H9 (cell line): ENCODE results near the gene ZBTB48. TPM values are rescaled to one million over a fixed set of nuclear protein-coding genes. Genes with fewer than 3 reads are reported as not detected.

Experiments
- DNase-seq: peaks from one replicate; pipeline ENCODE4 v3.0.0-alpha.2; 2017
- H2AFZ ChIP-seq: one replicate; pipeline ENCODE4 v1.6.1; 2013; ENCODE audit warnings: mild to moderate bottlenecking, low read length, control low read depth, moderate library complexity
- H2AK5ac ChIP-seq: 2 replicates; pipeline ENCODE4 v1.6.1; 2013; ENCODE audit warnings: low read length, control low read depth, mixed read lengths; ENCODE audit not compliant: insufficient read length
- H2BK120ac ChIP-seq: one replicate; pipeline ENCODE4 v1.6.1; 2013; ENCODE audit warnings: low read depth, mild to moderate bottlenecking, low read length, control low read depth, inconsistent platforms; ENCODE audit not compliant: poor library complexity, severe bottlenecking
- H2BK12ac ChIP-seq: 2 replicates; pipeline ENCODE4 v1.6.1; 2013; ENCODE audit warnings: low read length, control low read depth, mixed read lengths, low read depth; ENCODE audit not compliant: insufficient read length
- H2BK15ac ChIP-seq: 2 replicates; pipeline ENCODE4 v1.6.1; 2013; ENCODE audit warnings: low read depth, low read length, control low read depth
- H2BK20ac ChIP-seq: one replicate; pipeline ENCODE4 v1.6.1; 2013; ENCODE audit warnings: low read depth, mild to moderate bottlenecking, low read length, control low read depth, inconsistent platforms; ENCODE audit not compliant: poor library complexity, severe bottlenecking
- H2BK5ac ChIP-seq: 2 replicates; pipeline ENCODE4 v1.6.1; 2013; ENCODE audit warnings: low read length, control low read depth, mixed read lengths; ENCODE audit not compliant: insufficient read length
- H3K14ac ChIP-seq: 2 replicates; pipeline ENCODE4 v1.6.1; 2013; ENCODE audit warnings: low read length, control low read depth; ENCODE audit not compliant: insufficient read depth
- H3K18ac ChIP-seq: 2 replicates; pipeline ENCODE4 v1.6.1; 2013; ENCODE audit warnings: low read depth, mild to moderate bottlenecking, mixed read lengths, low read length, control low read depth; ENCODE audit not compliant: insufficient read length
- H3K23ac ChIP-seq: 2 replicates; pipeline ENCODE4 v1.6.1; 2013; ENCODE audit warnings: low read length, control low read depth, mixed read lengths, low read depth; ENCODE audit not compliant: insufficient read length
- H3K23me2 ChIP-seq: 2 replicates; pipeline ENCODE4 v1.6.1; 2013; ENCODE audit warnings: low read depth, mild to moderate bottlenecking, mixed read lengths, low read length, control low read depth; ENCODE audit not compliant: insufficient read length, poor library complexity, severe bottlenecking
- H3K27ac ChIP-seq: 2 replicates; pipeline ENCODE4 v1.5.1; 2013; ENCODE audit warnings: low read length, control low read depth, mixed read lengths, low read depth; ENCODE audit not compliant: insufficient read length
- H3K27me3 ChIP-seq: 2 replicates; pipeline ENCODE4 v1.6.1; 2013; ENCODE audit warnings: low read length, control low read depth, inconsistent platforms; ENCODE audit not compliant: insufficient read depth
- H3K4ac ChIP-seq: 2 replicates; pipeline ENCODE4 v1.6.1; 2013; ENCODE audit warnings: low read depth, mild to moderate bottlenecking, control low read depth, inconsistent platforms, low read length, moderate library complexity
- H3K4me1 ChIP-seq: 2 replicates; pipeline ENCODE4 v1.6.1; 2013; ENCODE audit warnings: low read length, control low read depth, inconsistent platforms; ENCODE audit not compliant: insufficient read depth
- H3K4me2 ChIP-seq: 2 replicates; pipeline ENCODE4 v1.6.1; 2013; ENCODE audit warnings: low read length, control low read depth, mixed read lengths; ENCODE audit not compliant: insufficient read length, insufficient read depth
- H3K56ac ChIP-seq: 2 replicates; pipeline ENCODE4 v1.6.1; 2013; ENCODE audit warnings: low read depth, mild to moderate bottlenecking, mixed read lengths, low read length, control low read depth; ENCODE audit not compliant: insufficient read length
- H3K79me1 ChIP-seq: 2 replicates; pipeline ENCODE4 v1.6.1; 2013; ENCODE audit warnings: low read depth, mild to moderate bottlenecking, moderate library complexity, low read length, control low read depth, inconsistent platforms; ENCODE audit not compliant: insufficient read depth, poor library complexity, severe bottlenecking
- H3K79me2 ChIP-seq: 2 replicates; pipeline ENCODE4 v1.6.1; 2013; ENCODE audit warnings: low read length, control low read depth, inconsistent platforms; ENCODE audit not compliant: insufficient read depth
- H3K9ac ChIP-seq: 2 replicates; pipeline ENCODE4 v1.6.1; 2013; ENCODE audit warnings: low read length, control low read depth, mixed read lengths; ENCODE audit not compliant: insufficient read length; ENCODE audit errors: extremely low read depth
- H3K9me3 ChIP-seq: one replicate; pipeline ENCODE4 v1.6.1; 2013; ENCODE audit warnings: low read depth, low read length, inconsistent platforms; ENCODE audit not compliant: control insufficient read depth
- H3T11ph ChIP-seq: one replicate; pipeline ENCODE4 v1.6.1; 2013; ENCODE audit warnings: mild to moderate bottlenecking, low read length, control low read depth, inconsistent platforms
- H4K20me1 ChIP-seq: one replicate; pipeline ENCODE4 v1.6.1; 2013; ENCODE audit not compliant: control insufficient read depth, insufficient read length, insufficient read depth
- H4K5ac ChIP-seq: 2 replicates; pipeline ENCODE4 v1.6.1; 2013; ENCODE audit warnings: low read depth, mild to moderate bottlenecking, mixed read lengths, low read length, control low read depth; ENCODE audit not compliant: insufficient read length
- H4K8ac ChIP-seq: replicated peaks from 2 replicates; pipeline ENCODE4 v1.6.1; 2013; ENCODE audit warnings: low read length, control low read depth, mixed read lengths, low read depth; ENCODE audit not compliant: insufficient read length
- H4K91ac ChIP-seq: 2 replicates; pipeline ENCODE4 v1.6.1; 2013; ENCODE audit warnings: low read depth, mild to moderate bottlenecking, moderate library complexity, mixed read lengths, low read length, control low read depth; ENCODE audit not compliant: insufficient read length
- H3K27ac Mint-ChIP-seq, 3 experiments: 2 replicates in 2 of 3; 3 replicates in 1 of 3; pipeline ENCODE4 v1.8.0; 2020 to 2021; ENCODE audit warnings: mixed read lengths in 3 of 3, mild to moderate bottlenecking in 1 of 3, moderate library complexity in 1 of 3
- H3K27me3 Mint-ChIP-seq: 2 replicates; pipeline ENCODE4 v1.8.0; 2021; ENCODE audit warnings: low read depth, mild to moderate bottlenecking, moderate library complexity, mixed read lengths
- H3K36me3 Mint-ChIP-seq, 3 experiments: 2 replicates in 2 of 3; 3 replicates in 1 of 3; pipeline ENCODE4 v1.8.0; 2020 to 2021; ENCODE audit warnings: low read depth in 3 of 3, mixed read lengths in 3 of 3; ENCODE audit not compliant: insufficient read depth in 1 of 3
- H3K4me1 Mint-ChIP-seq, 2 experiments: 2 replicates each; pipeline ENCODE4 v1.8.0; 2020; ENCODE audit warnings: mixed read lengths in 2 of 2
- H3K4me3 Mint-ChIP-seq, 2 experiments: 2 replicates in 1 of 2; 3 replicates in 1 of 2; pipeline ENCODE4 v1.8.0; 2020 to 2021; ENCODE audit warnings: mild to moderate bottlenecking in 2 of 2, mixed read lengths in 2 of 2, moderate library complexity in 1 of 2
- H3K9me3 Mint-ChIP-seq, 2 experiments: 2 replicates in 1 of 2; 3 replicates in 1 of 2; pipeline ENCODE4 v1.8.0; 2020; ENCODE audit warnings: mild to moderate bottlenecking in 2 of 2, mixed read lengths in 2 of 2, moderate library complexity in 1 of 2
- WGBS: extraction: QIAGEN DNeasy Blood & Tissue Kit; methylation state at CpG from one replicate; pipeline ENCODE4 v1.1.7; 2013; ENCODE audit warnings: missing lambda C conversion rate, low lambda C conversion rate, mixed read lengths; ENCODE audit not compliant: insufficient read length; ENCODE audit errors: extremely low coverage; 5-methylcytosine and 5-hydroxymethylcytosine counted together
- total RNA-seq: library from RNA; stranded (reverse); gene quantifications from 2 replicates; pipeline ENCODE4 v1.2.1, GENCODE V29; 2021
- TF ChIP-seq, protein P1 (sequence below): fragments of 200-600 bp; sonication (generic); conservative IDR thresholded peaks from 3 replicates; pipeline ENCODE4 v1.8.0; 2021; ENCODE audit warnings: antibody characterized with exemption, mild to moderate bottlenecking

ZBTB48 gene
- total RNA-seq, 1 experiment from 2014 or later = 33.2 TPM

- Histone ChIP-seq H3K56ac (no peak within 1 kb of the TSS), H3K4ac (no peak within 1 kb of the TSS), H3K27me3 (no peaks in the 10 kb centered on the region), H4K20me1 (no peaks in the 10 kb centered on the region), H4K5ac (no peak within 1 kb of the TSS), H3K23ac (no peak within 1 kb of the TSS), H2BK12ac (no peak within 1 kb of the TSS), H2BK5ac (no peak within 1 kb of the TSS), H3K18ac (no peak within 1 kb of the TSS), H3K4me1 (0 out of 2 replicates have a peak, but pooled peaks cover 2% of the 10 kb centered on the region), H3K14ac (peak within 1 kb of the TSS; percentile 84), H2BK120ac (no peak within 1 kb of the TSS), H3K9me3 (no peaks in the 10 kb centered on the region), H3K4me2 (peak within 1 kb of the TSS; percentile 91), H4K8ac (no peak within 1 kb of the TSS), H3K23me2 (peaks cover 6% of the 10 kb centered on the region), H3K9ac (peak within 1 kb of the TSS; percentile 81), H2BK15ac (no peak within 1 kb of the TSS), H3K79me2 (peaks cover 7% of the 10 kb centered on the region; the same call in 1 of the 2 replicates), H2AFZ (peak within 1 kb of the TSS; percentile 78), H3K79me1 (peaks cover 6% of the 10 kb centered on the region), H3K27ac (no peak within 1 kb of the TSS), H2BK20ac (no peak within 1 kb of the TSS), H2AK5ac (no peak within 1 kb of the TSS), H4K91ac (no peak within 1 kb of the TSS), H3T11ph (no peak within 1 kb of the TSS)
- no peaks in the 10 kb centered on the region; the same call in none of the 2 replicates for H3K27me3 Mint-ChIP-seq
- H3K4me1 Mint-ChIP-seq = peaks cover 9 to 12% of the 10 kb centered on the region in 2 experiments
- no peaks in the 10 kb centered on the region for H3K9me3 Mint-ChIP-seq
- WGBS = no CpG with 5 or more reads among the region's 19 CpGs
- no peak for DNase-seq
- H3K27ac Mint-ChIP-seq = no peak within 1 kb of the TSS
- peak within 1 kb of the TSS; percentile 80 to 90 for H3K4me3 Mint-ChIP-seq
- peaks cover 5 to 13% (median 10%) of the 10 kb centered on the region in 3 experiments; a peak in 6 of 7 replicates for H3K36me3 Mint-ChIP-seq
- TF ChIP-seq, protein P1, sequence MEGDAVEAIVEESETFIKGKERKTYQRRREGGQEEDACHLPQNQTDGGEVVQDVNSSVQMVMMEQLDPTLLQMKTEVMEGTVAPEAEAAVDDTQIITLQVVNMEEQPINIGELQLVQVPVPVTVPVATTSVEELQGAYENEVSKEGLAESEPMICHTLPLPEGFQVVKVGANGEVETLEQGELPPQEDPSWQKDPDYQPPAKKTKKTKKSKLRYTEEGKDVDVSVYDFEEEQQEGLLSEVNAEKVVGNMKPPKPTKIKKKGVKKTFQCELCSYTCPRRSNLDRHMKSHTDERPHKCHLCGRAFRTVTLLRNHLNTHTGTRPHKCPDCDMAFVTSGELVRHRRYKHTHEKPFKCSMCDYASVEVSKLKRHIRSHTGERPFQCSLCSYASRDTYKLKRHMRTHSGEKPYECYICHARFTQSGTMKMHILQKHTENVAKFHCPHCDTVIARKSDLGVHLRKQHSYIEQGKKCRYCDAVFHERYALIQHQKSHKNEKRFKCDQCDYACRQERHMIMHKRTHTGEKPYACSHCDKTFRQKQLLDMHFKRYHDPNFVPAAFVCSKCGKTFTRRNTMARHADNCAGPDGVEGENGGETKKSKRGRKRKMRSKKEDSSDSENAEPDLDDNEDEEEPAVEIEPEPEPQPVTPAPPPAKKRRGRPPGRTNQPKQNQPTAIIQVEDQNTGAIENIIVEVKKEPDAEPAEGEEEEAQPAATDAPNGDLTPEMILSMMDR = no peak
Measured at GRCh38 chr1:6554907-6555778, 24.7 kb upstream of the ZBTB48 start, which contains the start of gene TAS1R1. TSS of gene TAS1R1 (plus strand) at chr1:6555307. CDS start at chr1:6555374, 67 bp downstream.
